Left lung (tissue), 10 donors: ENCODE data around the gene PVALB. TPM values are rescaled to one million over a fixed set of nuclear protein-coding genes. Genes with fewer than 3 reads are reported as not detected.

Experiments
- ATAC-seq: fragments of 200-7000 bp; cut with Tn5 transposase; one replicate; pipeline ENCODE4 v1.9.1; 2020; ENCODE audit warnings: moderate library complexity
- DNase-seq, 4 donors: peaks; one replicate each; pipeline ENCODE4 v3.0.0-alpha.2; 2013 to 2020
- H3K27ac ChIP-seq, 2 donors: fragments of 200-600 bp; sonication (generic) in 1 of 2; one replicate each; pipeline versions ENCODE4 v1.5.0 to v1.8.0; 2020 to 2021
- H3K27me3 ChIP-seq, 2 donors: fragments of 200-600 bp; sonication (generic) in 1 of 2; one replicate each; pipeline versions ENCODE4 v1.5.0 to v1.8.0; 2020 to 2021
- H3K36me3 ChIP-seq, 2 donors: fragments of 200-600 bp; sonication (generic) in 1 of 2; one replicate each; pipeline versions ENCODE4 v1.5.0 to v1.8.0; 2020 to 2021
- H3K4me1 ChIP-seq, 2 donors: fragments of 200-600 bp; one replicate each; pipeline ENCODE4 v1.8.0; 2021
- H3K4me3 ChIP-seq, 2 donors: fragments of 200-600 bp; sonication (generic) in 1 of 2; one replicate each; pipeline versions ENCODE4 v1.5.0 to v1.8.0; 2020 to 2021; ENCODE audit warnings: mild to moderate bottlenecking in 1 of 2
- H3K9me3 ChIP-seq, 2 donors: fragments of 200-600 bp; sonication (generic) in 1 of 2; one replicate each; pipeline versions ENCODE4 v1.5.0 to v1.8.0; 2020 to 2021
- intact Hi-C, 2 donors: fragments of 100-400 bp; cut with DNase I; formaldehyde crosslinking; loops; one replicate each; pipeline versions ENCODE4 v1.11.2 to v1.14.2; 2022
- polyA plus RNA-seq, 6 donors: library from polyadenylated mRNA; unstranded; fragments of 120-200 nt; gene quantifications; one replicate each; pipeline ENCODE4 v1.2.1, GENCODE V29; 2013; ENCODE audit not compliant: insufficient read length in 6 of 6
- total RNA-seq, 2 donors: library from RNA; stranded (reverse); fragmentation: NEBNext Ultra II Directional; extraction: Animal tissue kit (Norgen Biotek cat#: 25700); gene quantifications; one replicate each; pipeline ENCODE4 v1.2.1, GENCODE V29; 2021
- TF ChIP-seq, protein P1 (sequence below), 2 donors: fragments of 200-600 bp; sonication (generic) in 1 of 2; IDR thresholded peaks; one replicate each; pipeline versions ENCODE4 v1.5.0 to v1.8.0; 2021; ENCODE audit warnings: antibody characterized with exemption in 2 of 2
- donor health status: DM: no; HTN: yes; CAD: no.
- donor health status: DM: no; HTN: no; CAD: no.

The PVALB gene
- total and polyA plus RNA-seq, 8 donors = 0.30 to 0.76 (median 0.55) TPM; not detected in 4

DNA sequence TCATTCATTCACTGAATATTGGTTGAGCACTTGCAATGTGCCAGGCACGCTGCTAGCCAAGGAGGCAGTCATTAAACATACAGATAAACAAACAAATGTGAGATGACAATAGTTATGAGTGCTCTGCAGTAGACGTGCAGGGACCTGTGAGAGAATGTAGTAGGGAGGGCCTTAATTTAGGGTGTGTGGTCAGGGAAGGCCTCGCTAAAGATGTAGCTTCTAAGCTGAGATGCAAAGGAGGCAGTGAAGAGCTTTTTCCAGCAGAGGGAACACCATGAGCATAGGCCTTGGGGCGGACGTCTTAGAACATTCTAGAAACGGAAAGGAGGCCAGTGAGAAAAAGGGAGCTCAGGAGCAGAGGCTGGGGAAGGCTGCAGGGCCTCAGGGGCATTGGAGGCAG is 43.2 kb upstream of the PVALB start:
- no peak overlapping the region for H3K4me3 ChIP-seq
- H3K27me3 ChIP-seq = peaks cover 0 to 7% of the 10 kb centered on the region in 2 donors
- ATAC-seq (no peak), DNase-seq (no peak)
- H3K27ac ChIP-seq = peak overlapping the region in 1 of 2 donors; percentile 96
- TF ChIP-seq, protein P1, sequence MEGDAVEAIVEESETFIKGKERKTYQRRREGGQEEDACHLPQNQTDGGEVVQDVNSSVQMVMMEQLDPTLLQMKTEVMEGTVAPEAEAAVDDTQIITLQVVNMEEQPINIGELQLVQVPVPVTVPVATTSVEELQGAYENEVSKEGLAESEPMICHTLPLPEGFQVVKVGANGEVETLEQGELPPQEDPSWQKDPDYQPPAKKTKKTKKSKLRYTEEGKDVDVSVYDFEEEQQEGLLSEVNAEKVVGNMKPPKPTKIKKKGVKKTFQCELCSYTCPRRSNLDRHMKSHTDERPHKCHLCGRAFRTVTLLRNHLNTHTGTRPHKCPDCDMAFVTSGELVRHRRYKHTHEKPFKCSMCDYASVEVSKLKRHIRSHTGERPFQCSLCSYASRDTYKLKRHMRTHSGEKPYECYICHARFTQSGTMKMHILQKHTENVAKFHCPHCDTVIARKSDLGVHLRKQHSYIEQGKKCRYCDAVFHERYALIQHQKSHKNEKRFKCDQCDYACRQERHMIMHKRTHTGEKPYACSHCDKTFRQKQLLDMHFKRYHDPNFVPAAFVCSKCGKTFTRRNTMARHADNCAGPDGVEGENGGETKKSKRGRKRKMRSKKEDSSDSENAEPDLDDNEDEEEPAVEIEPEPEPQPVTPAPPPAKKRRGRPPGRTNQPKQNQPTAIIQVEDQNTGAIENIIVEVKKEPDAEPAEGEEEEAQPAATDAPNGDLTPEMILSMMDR (IDR thresholded peaks at IDR 0.05) = no peak
- intact Hi-C loops = no loop called here
- H3K36me3 ChIP-seq = peaks cover 0 to 2% of the 10 kb centered on the region in 2 donors
- H3K9me3 ChIP-seq = no peaks in the 10 kb centered on the region
- peaks cover 0 to 85% of the 10 kb centered on the region in 2 donors for H3K4me1 ChIP-seq

DNA sequence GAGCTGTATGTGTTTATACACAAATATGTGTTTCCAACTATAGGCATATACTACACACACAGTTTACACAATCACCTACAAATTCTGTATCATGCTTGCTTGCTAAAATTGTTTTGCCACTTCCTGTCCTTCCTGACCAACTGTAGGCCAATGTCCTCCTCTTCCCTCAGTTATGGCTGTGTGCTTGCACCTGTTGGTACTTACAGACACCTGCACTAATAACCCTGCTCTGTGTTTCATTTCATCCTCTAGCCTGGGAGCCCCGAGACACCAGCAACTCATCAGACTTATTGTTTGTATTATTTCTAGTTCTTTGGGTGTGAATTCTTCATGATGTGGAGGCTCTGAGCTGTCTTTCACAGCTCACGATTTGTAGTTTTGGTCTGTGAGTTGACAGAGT is 42.1 kb upstream of the PVALB start:
- H3K4me1 ChIP-seq = peaks cover 0 to 74% of the 10 kb centered on the region in 2 donors
- intact Hi-C loops = loop anchor here in 1 of 2 donors (5.0 kb wide), 1 partner anchor 118 kb away; no protein-coding TSS in a partner anchor
- TF ChIP-seq, protein P1 (IDR thresholded peaks at IDR 0.05) = no peak
- no peaks in the 10 kb centered on the region for H3K9me3 ChIP-seq
- peaks cover 0 to 7% of the 10 kb centered on the region in 2 donors for H3K27me3 ChIP-seq
- no peaks in the 10 kb centered on the region for H3K36me3 ChIP-seq
- DNase-seq = no peak
- no peak overlapping the region for H3K4me3 ChIP-seq
- peak overlapping the region in 1 of 2 donors; percentile 96 for H3K27ac ChIP-seq
- ATAC-seq = no peak

DNA sequence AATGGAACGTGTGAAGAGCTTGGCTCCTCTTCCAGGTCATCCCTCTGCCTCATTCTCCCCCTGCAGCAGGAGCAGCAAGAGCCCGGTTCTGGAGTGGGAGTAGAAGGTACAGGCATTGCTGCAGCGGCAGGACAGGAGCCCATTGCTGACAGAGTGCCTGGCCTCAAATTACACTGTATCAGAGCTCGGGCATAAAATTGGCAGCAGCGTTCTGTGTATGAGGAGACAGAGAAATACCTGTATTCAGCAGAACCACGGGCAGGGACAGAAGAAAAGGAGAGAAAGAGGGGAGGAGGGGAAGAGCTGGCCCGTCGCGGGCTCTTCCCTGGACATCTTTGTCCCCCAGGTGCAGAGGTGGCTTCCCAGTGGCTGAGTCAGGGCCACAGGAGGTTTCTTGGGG is 41.3 kb upstream of the PVALB start:
- intact Hi-C loops = loop anchor here in 1 of 2 donors (5.0 kb wide), 1 partner anchor 119 kb away; no protein-coding TSS in a partner anchor
- H3K27ac ChIP-seq = peak overlapping the region in 1 of 2 donors; percentile 96

DNA sequence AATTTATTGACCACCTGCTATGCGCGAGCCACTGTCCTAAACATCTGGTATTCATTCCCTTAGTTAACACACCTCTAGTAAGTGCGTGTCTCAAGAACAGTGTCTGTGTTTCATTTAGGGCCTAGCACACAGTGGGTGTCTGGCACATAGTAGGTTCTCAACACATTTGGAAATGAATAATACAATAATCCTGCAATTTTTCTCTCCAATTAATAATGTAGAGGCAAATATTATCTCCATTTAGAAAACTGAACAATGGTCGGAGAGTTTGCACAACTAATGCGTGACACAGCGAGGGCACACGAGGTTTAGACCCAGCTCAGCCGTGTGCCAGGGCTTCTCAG is 39.9 kb upstream of the PVALB start:
- H3K36me3 ChIP-seq = no peaks in the 10 kb centered on the region
- TF ChIP-seq, protein P1 (IDR thresholded peaks at IDR 0.05) = no peak
- H3K27me3 ChIP-seq = peaks cover 0 to 7% of the 10 kb centered on the region in 2 donors
- no peak overlapping the region for H3K4me3 ChIP-seq
- H3K9me3 ChIP-seq = no peaks in the 10 kb centered on the region
- H3K27ac ChIP-seq = peak overlapping the region in 1 of 2 donors; percentile 96
- H3K4me1 ChIP-seq = peaks cover 0 to 60% of the 10 kb centered on the region in 2 donors
- DNase-seq (no peak), ATAC-seq (no peak)
- intact Hi-C loops = loop anchor here in 1 of 2 donors (5.0 kb wide), 1 partner anchor 121 kb away; no protein-coding TSS in a partner anchor

More for the DNA sequence above, 41.3 kb upstream of the PVALB start:
- Histone ChIP-seq H3K27me3 (peaks cover 0 to 7% of the 10 kb centered on the region in 2 donors), H3K4me1 (peaks cover 0 to 69% of the 10 kb centered on the region in 2 donors), H3K4me3 (no peak overlapping the region), H3K36me3 (no peaks in the 10 kb centered on the region), H3K9me3 (no peaks in the 10 kb centered on the region)
- TF ChIP-seq, protein P1 (IDR thresholded peaks at IDR 0.05) = no peak
- DNase-seq = no peak
- no peak for ATAC-seq

DNA sequence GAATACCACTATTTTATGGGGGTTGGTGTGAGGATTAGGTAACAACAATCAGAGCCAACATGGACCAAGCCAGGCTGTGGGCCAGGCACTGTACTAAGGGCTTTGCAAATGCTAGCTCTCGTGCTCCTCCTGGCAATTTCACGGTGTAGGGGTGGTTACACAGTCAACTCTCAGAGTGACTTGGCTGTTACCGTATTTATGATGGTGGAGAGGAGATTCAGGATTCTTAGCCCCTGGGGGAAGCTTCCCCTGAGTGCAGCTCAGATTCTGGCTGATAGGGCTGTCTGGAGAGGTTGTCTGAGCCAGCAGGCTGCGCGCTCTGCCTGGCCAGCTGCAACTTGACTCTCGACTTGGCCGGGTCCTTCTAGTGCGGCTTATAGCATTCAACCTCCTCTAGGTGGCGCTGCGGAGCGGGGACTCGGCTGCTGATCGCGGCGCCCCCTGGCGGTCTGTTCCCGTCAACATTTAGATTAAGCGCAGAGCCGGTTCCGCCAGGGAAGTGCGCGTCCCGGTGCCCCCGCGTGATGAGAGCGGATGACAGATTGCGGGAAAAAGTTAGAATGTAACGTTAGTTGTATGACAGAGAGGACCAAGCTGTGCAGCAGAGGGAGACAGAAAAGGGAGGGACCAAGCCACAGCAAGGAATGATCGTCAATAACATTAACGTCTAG is 39.4 kb upstream of the PVALB start:
- H3K4me1 ChIP-seq = peaks cover 0 to 55% of the 10 kb centered on the region in 2 donors
- H3K9me3 ChIP-seq = no peaks in the 10 kb centered on the region
- peaks cover 0 to 7% of the 10 kb centered on the region in 2 donors for H3K27me3 ChIP-seq
- DNase-seq (peak; percentile 85 to 98 (median 94)), ATAC-seq (peak; percentile 94)
- TF ChIP-seq, protein P1 (IDR thresholded peaks at IDR 0.05) = peak; percentile 100
- intact Hi-C loops = loop anchor here in 1 of 2 donors (5.0 kb wide), 1 partner anchor 121 kb away; no protein-coding TSS in a partner anchor
- H3K27ac ChIP-seq = peak overlapping the region in 1 of 2 donors; percentile 96
- no peaks in the 10 kb centered on the region for H3K36me3 ChIP-seq
- H3K4me3 ChIP-seq = no peak overlapping the region
